GM18526 (cell line): ENCODE measurements around the gene RHNO1.

Experiments
- POLR2A ChIP-seq: IDR thresholded peaks from 3 replicates; pipeline ENCODE4 v1.6.1; 2011; ENCODE audit not compliant: insufficient read length; ENCODE audit errors: extremely low read depth

RHNO1 gene

GRCh38 chr12:2925322-2925995, 48.4 kb downstream of the RHNO1 start:
- TF ChIP-seq POLR2A: no peak

GRCh38 chr12:2930865-2931264, 53.8 kb downstream of the RHNO1 start:
- no peak for TF ChIP-seq POLR2A

GRCh38 chr12:2933586-2933985, 56.6 kb downstream of the RHNO1 start:
- no peak for TF ChIP-seq POLR2A

- no peak for TF ChIP-seq POLR2A
Observed at GRCh38 chr12:2934371-2934770, 57.3 kb downstream of the RHNO1 start.

- TF ChIP-seq POLR2A: no peak
Observed at GRCh38 chr12:2936301-2936700, 59.3 kb downstream of the RHNO1 start.

- TF ChIP-seq POLR2A: no peak
Observed at GRCh38 chr12:2937500-2937899, 60.5 kb downstream of the RHNO1 start.
